RPMI8226 (cell line): ENCODE measurements around the gene TNRC6A.
"Not testable (repeated sequence)": the region's sequence is repeated elsewhere in the genome, so short reads cannot be mapped to it uniquely, and the experiment has no call there.

Experiments used
- DNase-seq: peaks from one replicate; pipeline ENCODE4 v3.0.0-alpha.2; 2015

The TNRC6A gene

DNA sequence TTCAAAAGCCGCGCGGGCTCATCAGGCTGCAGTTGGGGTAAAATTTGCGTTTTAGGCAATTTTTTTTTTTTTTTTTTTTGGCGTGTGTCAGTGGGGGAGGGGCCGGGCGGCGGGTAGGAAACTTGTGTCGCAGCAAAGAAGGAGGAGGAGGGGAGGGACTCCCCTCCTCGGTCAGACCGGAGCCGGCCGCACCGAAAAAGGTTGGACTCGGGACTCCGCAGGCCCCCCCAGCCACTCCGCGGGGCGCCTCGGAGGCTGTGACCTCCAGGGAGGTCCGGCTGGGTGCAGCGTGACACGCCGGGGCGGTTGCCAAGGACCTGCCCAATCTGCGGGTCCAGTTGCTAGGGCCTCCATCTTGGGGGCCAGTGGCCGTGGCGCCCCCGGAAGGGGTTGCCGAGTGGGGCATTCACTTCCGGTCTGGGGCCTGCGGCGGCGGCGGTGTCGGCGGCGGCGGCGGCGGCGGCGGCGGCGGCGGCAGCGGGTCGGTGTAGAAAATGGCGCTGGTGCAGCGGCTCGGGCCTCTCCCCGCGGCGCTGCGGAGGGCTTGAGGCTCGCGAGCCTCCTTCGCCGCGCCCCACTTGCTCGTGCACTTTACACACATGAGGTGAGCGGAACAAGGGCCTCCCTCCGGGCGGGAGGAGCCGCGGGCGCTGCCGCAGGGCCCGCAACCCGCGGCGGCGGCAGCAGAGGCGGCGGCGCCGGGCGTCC is at the start of gene TNRC6A:
Gene TNRC6A, plus strand, starts transcription at position 409 of the 708 bp plus-strand sequence. Its CDS starts 191 bp downstream, at position 600.
- peak; percentile 94 for DNase-seq

DNA sequence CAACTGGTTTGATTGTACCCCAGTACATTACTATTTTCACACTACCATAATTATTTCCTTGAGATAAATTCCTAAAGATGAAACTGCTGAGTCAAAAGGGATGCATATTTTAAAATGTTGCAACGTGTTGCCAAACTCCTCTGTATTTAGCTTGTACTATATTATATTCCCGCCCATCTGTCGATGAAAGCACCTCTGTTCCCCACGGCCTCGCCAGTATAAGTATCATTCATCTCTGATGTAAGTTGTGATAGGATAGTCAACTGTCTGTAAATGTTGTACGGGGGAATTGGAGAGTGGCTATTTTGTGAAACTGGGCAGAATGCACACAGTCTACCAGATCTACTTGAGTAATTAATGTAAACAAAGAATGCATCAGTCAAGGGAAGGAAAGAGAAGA is 47.7 kb upstream of the TNRC6A start:
- no peak for DNase-seq

DNA sequence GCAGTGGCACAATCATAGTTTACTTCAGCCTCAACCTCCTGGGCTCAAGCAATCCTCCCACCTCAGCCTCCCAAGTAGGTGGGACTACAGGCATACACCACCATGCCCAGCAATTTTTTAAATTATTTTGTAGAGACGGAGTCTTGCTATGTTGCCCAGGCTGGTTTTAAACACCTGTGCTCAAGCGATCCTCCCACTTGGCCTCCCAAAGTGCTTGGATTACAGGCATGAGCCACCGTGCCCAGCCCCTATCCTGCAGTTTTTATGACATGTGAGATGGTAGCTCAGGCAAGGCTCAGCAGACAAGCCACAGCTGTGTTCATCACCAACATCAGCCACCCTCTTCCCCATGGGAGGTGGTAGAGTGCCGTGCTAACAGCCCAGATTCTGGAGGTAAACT is 46.2 kb upstream of the TNRC6A start:
- no peak for DNase-seq

DNA sequence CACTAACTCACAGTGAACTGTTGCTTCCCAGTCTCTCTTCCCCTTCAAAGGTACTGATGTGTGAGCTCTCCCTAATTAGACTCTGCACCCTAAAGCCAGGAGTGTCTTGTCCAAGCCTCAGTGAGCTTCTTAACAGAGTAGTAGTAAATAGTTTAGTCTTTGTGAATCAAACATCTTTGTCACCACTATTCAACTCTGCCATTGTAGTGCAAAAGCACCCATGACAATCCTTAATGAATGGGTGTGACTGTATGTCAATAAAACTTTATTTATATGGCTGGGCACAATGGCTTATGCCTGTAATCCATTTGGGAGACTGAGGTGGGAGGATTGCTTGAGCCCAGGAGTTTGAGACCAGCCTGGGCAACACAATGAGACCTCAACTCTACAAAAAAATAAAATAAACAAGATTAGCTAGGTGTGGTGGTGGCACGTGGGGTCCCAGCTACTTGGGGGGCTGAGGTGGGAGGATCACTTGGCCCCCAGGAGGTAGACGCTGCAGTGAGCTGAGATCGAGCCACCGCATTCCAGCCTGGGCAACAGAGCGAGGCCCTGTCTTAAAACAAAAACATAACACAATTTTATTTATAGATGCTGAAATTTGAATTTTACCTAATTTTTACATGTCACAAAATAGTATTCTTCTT is 45.5 kb upstream of the TNRC6A start:
- DNase-seq = no peak

DNA sequence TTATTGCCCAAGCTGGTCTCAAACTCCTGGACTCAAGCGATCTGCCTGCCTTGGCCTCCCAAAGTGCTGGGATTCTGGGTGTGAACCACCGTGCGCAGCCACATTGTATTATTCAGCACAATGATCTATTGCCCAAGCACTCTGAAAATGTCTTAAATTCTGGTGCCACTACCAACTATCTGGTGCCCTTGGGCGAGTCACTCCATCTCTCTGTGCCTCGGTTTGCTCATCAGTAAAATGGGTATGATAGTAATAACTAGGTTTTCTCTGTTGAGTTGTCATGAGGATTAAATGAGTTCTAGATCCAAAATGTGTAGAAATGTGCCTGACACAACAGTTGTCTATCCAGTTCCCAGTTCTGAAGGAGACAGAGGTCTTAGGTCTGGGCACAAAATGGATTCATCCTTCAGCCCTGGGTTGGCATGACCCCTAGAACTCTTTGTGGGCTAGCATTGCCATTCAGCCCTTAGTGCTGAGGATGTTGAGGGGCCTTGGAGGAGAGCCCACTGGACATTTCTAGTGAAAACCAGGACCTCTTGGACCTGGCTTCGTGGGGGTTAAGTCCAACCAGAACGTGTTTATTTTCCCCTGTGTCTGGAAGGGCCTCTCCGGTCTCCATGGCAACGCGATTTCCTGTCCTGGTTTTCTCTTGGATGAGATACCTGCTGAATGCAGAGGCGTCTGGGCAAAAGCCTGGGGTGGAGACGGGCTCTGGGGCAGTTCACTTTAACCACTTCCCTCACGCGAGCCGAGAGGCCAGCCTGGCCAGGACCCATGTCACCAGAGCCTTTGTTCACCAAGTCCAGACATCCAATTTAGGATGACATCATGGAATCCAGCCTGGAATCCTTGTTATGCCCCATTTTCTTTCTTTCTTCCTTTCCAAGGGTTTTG is 43.7 kb upstream of the TNRC6A start:
- no peak for DNase-seq

DNA sequence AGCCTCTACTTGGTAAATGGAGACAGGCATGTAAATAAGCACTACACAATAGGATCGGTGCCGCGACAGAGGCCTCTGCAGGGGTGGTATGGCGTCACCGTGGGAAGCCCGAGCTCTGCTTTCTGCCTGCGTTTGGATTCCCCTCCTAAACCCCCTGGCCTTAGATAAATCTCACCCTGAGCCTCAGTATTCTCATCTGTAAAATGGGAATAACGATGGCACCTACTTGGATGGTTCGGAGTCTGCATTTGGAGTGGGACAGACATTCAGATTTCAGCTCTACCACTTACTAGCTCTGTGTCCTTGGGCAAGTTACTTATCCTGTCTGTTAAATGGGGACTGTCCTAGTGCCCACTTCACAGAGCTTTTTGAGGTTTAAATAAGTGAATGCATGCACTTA is 42.8 kb upstream of the TNRC6A start:
- DNase-seq = no peak

DNA sequence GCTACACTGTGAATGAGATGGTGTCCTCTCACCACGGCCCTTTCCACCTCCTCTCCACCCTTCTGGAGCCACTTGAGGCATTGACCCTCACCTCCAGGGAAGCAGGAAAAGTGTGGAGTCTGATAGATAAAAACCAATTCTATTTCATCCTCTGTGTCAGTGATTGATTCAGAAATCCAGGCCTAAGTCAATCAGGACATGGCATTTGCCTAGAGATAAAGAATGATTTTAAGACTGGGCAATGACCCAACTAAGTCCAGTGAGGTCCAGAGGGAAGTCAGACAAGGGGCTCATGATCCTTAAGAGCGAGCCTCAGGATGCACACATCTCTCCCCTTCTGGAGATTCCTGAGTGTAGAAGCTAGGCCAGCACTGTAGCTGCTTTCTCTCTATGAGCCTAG is 41.1 kb upstream of the TNRC6A start:
- DNase-seq = no peak

DNA sequence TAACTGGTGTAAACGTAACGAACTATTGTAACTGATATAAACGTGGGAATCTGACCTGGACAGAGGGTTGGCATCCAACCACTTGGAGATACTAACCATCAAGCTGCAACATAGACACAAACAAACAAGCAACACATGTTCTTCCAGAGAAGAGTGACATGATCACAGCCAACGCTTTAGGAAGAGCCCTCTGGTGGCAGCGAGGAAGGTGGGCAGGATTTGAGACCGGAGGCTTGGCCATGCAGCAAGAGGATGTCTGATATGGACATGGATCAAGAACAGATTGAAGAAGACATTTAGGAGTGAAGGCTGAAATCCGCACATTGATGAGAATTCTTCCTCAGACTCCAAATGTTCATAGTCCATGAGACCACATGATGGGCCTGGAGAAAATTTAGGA is 40.3 kb upstream of the TNRC6A start:
- peak; percentile 54 for DNase-seq

DNA sequence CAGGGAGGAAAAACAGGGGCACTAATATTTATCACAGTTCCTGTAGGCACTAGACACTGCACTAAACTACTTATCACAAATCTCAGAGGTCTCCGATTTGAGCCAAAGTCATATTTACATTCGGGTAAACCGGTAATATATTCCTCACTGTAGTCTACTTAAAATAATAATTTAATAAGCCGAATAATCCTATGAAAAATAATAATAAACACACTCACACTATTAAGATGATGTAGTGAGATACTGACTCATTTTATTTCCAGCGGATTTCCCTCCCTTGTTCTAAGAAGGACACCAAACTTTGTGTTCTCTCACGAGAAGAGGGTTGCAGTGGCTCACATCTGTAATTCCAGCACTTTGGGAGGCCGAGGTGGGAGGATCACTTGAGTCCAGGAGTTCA is 36.6 kb upstream of the TNRC6A start:
- no peak for DNase-seq

DNA sequence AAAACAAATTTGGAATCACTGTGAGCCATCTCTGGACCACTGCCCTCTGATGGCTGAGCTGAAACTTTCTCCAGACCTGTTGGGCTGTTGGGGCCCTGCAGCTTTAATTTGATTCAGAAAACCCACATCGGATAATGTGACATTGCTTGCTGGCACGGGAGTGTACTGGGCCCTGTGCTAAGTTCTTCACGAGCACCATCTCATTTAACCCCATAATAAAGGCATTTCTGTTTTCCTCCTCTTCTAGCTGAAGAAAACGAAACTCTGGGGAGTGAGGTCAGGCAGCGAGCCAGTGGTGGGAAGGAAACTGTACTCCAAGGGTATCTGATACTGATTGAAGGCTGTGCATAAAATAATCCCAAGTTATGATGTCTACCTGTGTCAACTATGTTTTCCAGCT is 34.5 kb upstream of the TNRC6A start:
- no peak for DNase-seq

DNA sequence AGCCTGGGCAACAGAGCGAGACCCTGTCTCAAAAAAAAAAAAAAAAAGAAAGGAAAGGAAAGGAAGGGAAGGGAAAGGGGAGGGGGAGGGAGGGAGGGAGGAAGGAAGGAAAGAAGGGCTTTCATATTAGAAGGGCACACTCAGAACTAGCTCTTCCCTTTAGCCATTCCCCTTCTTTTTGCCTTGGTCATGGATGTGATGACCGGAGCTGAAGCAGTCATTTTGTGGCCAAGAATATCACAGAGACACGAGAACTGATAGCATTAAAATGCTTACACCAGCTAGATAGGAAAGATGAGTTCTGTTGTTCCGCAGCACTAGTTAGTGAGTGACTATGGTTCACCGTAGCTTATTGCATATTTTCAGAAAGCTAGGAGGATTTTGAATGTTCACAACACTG is 32.8 kb upstream of the TNRC6A start:
- DNase-seq = no peak

DNA sequence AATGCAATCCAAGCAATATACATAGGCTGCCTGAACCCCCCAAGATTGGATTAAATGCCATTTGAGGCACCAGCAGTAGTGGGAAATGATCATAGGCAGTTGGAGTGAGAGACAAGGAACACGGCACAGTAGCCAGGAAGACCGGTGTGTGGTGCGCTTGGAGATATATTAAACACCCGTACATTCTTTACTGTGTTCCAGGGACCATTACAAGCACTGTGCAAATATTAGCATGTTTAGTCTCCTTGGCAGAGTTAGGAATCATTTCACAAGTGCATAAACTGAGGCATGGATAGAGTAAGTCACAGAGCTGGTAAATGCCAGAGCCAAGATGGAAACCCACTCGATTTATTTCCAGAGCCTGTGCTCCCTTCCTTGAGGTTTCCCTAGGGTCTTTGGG is 31.1 kb upstream of the TNRC6A start:
- no peak for DNase-seq

DNA sequence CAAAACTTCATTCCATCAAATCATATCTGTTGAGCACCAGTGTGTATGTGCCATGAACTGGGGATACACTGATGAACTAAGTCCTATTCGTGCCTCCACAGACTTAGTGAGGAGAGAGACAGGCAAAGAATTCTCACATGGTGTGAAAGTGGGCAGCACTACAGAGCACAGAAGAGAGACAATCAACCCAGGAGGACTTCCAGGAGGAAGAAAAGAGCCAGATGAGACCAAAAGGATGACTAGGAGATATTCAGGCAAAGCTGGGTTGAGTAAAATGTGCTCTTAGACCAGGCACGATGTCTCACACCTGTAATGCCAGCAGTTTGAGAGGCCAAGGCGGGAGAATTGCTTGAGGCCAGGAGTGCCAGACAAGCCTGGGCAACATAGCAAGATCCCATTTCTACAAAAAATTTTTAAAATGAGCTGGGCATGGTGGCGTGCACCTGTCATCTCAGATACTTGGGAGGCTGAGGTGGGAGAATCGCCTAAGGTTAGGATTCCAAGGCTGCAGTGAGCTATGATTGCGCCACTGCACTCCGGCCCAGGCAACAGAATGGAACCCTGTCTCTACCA is 30.2 kb upstream of the TNRC6A start:
- no peak for DNase-seq

DNA sequence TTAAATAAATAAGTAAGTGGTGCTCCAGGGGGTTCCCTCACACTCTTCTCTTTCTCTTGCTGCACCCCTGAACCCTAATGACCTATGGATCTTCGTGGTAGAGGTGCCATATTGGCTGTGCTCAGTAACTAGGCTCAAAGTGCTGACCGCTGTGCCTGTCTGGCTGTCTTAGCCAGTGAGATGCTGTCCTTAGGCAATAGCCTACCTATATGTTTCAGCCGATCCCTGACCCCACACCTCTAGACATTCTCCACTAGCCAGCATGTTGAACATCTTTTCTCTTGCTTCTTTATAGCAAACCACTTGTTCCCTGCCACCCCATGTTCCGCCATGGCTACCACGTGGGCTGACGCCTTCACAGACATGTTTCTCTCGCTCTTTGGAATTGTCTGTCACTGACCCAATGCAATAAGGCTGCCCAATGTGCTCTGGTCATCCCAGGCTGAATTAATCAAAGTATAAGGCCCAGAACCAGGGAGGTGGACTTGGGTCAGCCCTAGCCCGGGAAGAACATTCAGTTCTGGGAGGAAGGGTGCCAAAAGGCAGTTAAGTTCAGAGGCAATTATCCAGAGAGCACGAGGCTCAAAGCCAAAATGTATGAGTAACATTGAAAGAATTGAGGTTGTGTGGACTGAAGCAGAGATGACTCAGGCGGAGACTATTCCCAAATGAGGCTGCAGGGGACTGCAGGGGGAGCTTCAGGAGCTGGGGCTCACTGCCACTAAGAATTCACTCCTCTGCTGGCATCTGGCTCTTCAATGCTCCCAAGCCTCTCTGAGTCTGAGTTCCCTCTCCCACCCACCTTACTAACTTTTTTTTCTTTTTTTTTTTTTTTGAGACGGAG is 28.7 kb upstream of the TNRC6A start:
- DNase-seq = no peak

DNA sequence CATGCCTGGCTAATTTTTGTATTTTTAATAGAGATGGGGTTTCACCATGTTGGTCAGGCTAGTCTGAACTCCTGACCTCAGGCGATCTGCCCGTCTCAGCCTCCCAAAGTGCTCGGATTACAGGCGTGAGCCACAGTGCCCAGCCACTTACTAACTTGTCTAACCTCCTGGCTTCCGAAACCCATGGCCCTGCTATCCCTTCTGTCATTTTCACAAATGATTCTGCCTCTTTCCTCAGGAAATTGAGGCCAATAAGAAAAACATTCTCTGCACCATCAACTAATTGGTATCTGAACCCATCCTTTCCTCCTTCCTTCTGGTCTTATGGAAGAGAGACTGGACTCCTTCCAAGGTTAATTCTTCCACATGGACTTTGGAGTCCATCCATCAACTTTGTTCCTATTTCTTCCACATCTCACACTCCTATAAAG is 27.9 kb upstream of the TNRC6A start:
- DNase-seq = no peak

DNA sequence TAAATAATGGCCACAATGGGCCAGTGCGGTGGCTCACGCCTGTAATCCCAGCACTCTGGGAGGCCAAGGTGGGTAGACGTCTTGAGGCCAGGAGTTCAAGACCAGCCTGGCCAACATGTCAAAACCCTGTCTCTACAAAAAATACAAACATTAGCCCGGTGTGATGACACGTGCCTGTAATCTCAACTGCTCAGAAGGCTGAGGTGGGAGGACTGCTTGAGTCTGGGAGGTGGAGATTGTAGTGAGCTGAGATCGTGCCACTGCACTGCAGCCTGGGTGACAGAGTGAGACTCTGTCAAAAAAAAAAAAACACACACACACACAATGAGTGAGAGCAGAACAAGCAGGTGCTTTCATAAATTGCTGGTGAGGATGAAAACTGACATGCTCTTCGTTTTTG is 21.7 kb upstream of the TNRC6A start:
- not testable (repeated sequence) for DNase-seq

DNA sequence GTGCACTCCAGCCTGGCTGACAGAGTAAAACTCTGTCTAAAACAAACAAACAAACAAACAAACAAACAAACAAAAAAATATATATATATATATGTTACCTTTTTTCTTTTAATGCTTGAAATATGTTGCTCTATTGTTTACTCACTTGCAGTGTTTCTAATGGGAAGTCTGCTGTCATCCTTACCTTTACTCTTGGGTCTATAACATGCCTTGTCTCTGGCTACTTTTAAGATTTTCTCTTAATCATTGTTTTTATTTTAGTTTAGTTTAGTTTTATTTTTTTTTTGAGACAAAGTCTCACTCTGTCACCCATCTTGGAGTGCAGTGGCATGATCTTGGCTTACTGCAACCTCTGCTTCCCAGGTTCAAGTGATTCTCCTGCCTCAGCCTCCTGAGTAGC is 16.1 kb upstream of the TNRC6A start:
- DNase-seq = no peak

DNA sequence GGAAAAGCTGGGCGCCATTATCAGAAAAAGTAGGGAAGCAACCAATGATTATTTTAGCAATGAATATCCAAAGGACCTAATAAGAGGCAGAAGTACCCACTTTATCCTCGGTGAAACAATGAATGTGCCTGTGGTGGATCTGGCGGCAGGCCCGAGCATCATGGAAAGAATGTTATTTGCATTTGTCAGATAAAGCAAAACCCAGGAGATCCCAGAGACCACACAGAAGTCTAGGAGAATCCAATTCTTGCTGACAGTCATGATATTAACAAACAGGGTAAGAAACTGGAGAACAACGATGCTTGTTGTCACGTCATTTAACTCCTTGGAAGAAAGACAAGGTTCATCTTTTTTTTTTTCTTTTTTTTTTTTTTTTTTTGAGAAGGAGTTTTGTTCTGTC is 12.0 kb upstream of the TNRC6A start:
- DNase-seq = no peak

DNA sequence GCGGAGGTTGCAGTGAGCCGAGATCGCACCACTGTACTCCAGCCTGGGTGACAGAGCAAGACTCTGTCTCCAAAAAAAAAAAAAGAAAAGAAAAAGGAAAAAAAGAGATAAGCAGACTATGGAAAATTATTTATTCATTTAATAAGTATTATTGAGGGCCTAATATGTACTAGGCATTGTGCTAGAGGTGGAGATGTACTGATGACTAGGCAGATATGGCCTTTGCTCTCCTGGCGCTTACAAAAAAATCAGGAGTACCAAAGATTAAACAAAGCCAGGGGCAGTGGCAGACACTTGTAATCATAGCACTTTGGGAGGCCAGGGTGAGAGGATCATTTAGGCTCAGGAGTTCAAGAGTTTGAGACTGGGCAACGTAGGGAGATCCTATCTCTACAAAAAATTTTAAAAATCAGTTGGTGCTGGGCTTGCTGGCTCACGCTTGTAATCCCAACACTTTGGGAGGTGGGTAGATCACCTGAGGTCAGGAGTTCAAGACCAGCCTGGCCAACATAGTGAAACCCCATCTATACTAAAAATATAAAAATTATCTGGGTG is 10.4 kb upstream of the TNRC6A start:
- DNase-seq = no peak

DNA sequence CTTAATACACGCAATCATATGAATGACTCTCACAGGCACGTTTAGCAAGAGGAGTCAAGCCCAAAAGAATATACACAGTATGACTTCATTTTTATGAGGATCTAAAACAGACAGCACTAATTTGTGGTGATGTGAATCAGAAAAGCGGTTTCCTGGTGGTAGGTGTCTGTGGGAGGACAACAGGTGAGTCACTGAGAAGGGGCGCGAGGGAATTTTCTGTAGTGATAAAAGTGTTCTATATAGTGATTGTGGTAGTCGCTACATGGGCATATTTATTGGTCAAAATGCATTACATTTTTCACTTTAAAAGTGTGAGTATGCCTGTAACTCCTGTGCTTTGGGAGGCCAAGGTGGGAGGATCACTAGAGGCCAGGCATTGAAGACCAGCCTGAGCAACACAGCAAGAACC is 7.6 kb upstream of the TNRC6A start:
- no peak for DNase-seq

DNA sequence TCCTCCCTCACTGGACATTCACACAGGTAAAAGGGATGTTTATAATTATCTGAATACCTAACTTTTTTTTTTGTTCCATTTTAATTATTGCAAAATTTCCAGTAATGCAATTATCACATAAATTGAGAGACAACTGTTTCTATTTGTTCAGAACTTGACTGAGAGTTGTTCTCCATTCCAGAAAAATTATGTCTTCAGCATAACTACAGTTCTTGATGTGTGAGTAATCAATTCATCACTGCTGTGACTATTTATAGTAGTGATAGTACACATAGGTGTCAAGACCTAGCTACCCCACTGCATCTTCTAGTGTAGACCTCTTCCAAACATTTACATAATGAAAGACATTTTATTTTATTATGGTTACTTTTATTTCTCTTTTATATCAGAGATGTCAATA is 5.8 kb upstream of the TNRC6A start:
- DNase-seq = no peak

DNA sequence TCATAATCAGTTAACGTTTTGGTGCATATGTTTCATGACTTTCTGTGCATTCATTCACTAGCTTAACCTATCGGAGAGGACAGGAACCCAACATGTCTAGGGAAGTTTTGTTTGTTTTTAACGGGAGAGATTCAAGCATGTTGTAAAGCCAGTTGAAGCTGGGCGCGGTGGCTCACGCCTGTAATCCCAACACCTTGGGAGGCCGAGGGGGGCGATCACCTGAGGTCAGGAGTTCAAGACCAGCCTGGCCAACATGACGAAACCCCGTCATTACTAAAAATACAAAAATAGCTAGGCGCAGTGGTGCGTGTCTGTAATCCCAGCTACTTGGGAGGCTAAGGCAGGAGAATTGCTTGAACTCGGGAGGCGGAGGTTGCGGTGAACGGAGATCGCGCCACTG is 1.4 kb upstream of the TNRC6A start:
- DNase-seq = no peak
